ENCODE results near the gene RFTN1. TPM values are rescaled to one million over a fixed set of nuclear protein-coding genes. Genes with fewer than 3 reads are reported as not detected.

Gene RFTN1
- total and polyA plus RNA-seq, 10 of the 15 experiments (the other 5 are each of a cell fraction or from before 2014, with no cell fraction given), result 20.6 to 213 (median 147) TPM

DNA sequence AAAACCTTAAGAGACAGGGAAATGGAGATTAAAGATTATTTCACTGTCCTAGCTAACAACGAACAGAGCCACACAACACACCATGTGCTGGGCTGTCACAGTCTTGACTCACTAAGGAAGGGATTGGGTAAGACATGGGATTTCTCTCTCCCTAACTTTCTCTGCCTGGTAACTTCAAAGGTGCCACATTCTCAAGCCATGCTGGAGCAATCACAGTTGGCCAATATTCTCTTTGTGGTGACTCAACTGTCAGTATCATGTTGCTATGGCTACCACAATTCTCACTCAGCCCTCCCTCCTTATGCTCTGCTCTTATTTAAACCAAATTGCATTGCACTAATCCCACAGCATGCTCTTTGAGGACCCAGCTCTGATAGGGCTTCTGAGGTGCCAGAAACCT is 174.5 kb downstream of the RFTN1 start (continued):
- TF ChIP-seq, protein P1, sequence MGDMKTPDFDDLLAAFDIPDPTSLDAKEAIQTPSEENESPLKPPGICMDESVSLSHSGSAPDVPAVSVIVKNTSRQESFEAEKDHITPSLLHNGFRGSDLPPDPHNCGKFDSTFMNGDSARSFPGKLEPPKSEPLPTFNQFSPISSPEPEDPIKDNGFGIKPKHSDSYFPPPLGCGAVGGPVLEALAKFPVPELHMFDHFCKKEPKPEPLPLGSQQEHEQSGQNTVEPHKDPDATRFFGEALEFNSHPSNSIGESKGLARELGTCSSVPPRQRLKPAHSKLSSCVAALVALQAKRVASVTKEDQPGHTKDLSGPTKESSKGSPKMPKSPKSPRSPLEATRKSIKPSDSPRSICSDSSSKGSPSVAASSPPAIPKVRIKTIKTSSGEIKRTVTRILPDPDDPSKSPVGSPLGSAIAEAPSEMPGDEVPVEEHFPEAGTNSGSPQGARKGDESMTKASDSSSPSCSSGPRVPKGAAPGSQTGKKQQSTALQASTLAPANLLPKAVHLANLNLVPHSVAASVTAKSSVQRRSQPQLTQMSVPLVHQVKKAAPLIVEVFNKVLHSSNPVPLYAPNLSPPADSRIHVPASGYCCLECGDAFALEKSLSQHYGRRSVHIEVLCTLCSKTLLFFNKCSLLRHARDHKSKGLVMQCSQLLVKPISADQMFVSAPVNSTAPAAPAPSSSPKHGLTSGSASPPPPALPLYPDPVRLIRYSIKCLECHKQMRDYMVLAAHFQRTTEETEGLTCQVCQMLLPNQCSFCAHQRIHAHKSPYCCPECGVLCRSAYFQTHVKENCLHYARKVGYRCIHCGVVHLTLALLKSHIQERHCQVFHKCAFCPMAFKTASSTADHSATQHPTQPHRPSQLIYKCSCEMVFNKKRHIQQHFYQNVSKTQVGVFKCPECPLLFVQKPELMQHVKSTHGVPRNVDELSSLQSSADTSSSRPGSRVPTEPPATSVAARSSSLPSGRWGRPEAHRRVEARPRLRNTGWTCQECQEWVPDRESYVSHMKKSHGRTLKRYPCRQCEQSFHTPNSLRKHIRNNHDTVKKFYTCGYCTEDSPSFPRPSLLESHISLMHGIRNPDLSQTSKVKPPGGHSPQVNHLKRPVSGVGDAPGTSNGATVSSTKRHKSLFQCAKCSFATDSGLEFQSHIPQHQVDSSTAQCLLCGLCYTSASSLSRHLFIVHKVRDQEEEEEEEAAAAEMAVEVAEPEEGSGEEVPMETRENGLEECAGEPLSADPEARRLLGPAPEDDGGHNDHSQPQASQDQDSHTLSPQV (IDR thresholded peaks at IDR 0.05), result no peak
- TF ChIP-seq, protein P2, sequence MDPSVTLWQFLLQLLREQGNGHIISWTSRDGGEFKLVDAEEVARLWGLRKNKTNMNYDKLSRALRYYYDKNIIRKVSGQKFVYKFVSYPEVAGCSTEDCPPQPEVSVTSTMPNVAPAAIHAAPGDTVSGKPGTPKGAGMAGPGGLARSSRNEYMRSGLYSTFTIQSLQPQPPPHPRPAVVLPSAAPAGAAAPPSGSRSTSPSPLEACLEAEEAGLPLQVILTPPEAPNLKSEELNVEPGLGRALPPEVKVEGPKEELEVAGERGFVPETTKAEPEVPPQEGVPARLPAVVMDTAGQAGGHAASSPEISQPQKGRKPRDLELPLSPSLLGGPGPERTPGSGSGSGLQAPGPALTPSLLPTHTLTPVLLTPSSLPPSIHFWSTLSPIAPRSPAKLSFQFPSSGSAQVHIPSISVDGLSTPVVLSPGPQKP (IDR thresholded peaks at IDR 0.05; ENCODE audit: low read depth, low read length), result no peak
- TF ChIP-seq, protein P3, sequence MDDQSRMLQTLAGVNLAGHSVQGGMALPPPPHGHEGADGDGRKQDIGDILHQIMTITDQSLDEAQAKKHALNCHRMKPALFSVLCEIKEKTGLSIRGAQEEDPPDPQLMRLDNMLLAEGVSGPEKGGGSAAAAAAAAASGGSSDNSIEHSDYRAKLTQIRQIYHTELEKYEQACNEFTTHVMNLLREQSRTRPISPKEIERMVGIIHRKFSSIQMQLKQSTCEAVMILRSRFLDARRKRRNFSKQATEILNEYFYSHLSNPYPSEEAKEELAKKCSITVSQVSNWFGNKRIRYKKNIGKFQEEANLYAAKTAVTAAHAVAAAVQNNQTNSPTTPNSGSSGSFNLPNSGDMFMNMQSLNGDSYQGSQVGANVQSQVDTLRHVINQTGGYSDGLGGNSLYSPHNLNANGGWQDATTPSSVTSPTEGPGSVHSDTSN (IDR thresholded peaks at IDR 0.05; ENCODE audit: insufficient replicate concordance, low read depth, low read length), result peak; percentile 31
- TF ChIP-seq, protein P4, sequence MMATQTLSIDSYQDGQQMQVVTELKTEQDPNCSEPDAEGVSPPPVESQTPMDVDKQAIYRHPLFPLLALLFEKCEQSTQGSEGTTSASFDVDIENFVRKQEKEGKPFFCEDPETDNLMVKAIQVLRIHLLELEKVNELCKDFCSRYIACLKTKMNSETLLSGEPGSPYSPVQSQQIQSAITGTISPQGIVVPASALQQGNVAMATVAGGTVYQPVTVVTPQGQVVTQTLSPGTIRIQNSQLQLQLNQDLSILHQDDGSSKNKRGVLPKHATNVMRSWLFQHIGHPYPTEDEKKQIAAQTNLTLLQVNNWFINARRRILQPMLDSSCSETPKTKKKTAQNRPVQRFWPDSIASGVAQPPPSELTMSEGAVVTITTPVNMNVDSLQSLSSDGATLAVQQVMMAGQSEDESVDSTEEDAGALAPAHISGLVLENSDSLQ (IDR thresholded peaks at IDR 0.05), result peak; percentile 88
- no peak for TF ChIP-seq SIX5 (IDR thresholded peaks at IDR 0.05; ENCODE audit: low read depth, low read length, severe bottlenecking)
- TF ChIP-seq NFYA (IDR thresholded peaks at IDR 0.05; ENCODE audit: borderline replicate concordance, low read depth, low read length), result no peak
- TF ChIP-seq, protein P5, sequence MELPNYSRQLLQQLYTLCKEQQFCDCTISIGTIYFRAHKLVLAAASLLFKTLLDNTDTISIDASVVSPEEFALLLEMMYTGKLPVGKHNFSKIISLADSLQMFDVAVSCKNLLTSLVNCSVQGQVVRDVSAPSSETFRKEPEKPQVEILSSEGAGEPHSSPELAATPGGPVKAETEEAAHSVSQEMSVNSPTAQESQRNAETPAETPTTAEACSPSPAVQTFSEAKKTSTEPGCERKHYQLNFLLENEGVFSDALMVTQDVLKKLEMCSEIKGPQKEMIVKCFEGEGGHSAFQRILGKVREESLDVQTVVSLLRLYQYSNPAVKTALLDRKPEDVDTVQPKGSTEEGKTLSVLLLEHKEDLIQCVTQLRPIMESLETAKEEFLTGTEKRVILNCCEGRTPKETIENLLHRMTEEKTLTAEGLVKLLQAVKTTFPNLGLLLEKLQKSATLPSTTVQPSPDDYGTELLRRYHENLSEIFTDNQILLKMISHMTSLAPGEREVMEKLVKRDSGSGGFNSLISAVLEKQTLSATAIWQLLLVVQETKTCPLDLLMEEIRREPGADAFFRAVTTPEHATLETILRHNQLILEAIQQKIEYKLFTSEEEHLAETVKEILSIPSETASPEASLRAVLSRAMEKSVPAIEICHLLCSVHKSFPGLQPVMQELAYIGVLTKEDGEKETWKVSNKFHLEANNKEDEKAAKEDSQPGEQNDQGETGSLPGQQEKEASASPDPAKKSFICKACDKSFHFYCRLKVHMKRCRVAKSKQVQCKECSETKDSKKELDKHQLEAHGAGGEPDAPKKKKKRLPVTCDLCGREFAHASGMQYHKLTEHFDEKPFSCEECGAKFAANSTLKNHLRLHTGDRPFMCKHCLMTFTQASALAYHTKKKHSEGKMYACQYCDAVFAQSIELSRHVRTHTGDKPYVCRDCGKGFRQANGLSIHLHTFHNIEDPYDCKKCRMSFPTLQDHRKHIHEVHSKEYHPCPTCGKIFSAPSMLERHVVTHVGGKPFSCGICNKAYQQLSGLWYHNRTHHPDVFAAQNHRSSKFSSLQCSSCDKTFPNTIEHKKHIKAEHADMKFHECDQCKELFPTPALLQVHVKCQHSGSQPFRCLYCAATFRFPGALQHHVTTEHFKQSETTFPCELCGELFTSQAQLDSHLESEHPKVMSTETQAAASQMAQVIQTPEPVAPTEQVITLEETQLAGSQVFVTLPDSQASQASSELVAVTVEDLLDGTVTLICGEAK (IDR thresholded peaks at IDR 0.05; ENCODE audit: borderline replicate concordance), result no peak
- TF ChIP-seq, protein P6, sequence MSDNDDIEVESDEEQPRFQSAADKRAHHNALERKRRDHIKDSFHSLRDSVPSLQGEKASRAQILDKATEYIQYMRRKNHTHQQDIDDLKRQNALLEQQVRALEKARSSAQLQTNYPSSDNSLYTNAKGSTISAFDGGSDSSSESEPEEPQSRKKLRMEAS (IDR thresholded peaks at IDR 0.05; ENCODE audit: low read depth, low read length), result no peak
- TF ChIP-seq SREBF2 (IDR thresholded peaks at IDR 0.05; ENCODE audit: low read length), result no peak
- TF ChIP-seq, protein P7, sequence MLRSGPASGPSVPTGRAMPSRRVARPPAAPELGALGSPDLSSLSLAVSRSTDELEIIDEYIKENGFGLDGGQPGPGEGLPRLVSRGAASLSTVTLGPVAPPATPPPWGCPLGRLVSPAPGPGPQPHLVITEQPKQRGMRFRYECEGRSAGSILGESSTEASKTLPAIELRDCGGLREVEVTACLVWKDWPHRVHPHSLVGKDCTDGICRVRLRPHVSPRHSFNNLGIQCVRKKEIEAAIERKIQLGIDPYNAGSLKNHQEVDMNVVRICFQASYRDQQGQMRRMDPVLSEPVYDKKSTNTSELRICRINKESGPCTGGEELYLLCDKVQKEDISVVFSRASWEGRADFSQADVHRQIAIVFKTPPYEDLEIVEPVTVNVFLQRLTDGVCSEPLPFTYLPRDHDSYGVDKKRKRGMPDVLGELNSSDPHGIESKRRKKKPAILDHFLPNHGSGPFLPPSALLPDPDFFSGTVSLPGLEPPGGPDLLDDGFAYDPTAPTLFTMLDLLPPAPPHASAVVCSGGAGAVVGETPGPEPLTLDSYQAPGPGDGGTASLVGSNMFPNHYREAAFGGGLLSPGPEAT (IDR thresholded peaks at IDR 0.05; ENCODE audit: low read depth), result no peak
- TF ChIP-seq GABPA (IDR thresholded peaks at IDR 0.05; ENCODE audit: low read depth), result no peak
- TF ChIP-seq JUNB (IDR thresholded peaks at IDR 0.05), result no peak
